RWPE1 (cell line): ENCODE data around the gene DGKE.
A peak's percentile ranks its signal among the peaks of the same experiment; 100 is the strongest.

Experiments
- CTCF ChIA-PET: fragments of 350-600 bp; sonication (Branson Sonifier 250); formaldehyde crosslinking; extraction: SDS; loops from one replicate; lab custom pipeline; 2021; lab: Yijun Ruan, JAX
- POLR2A ChIA-PET: fragments of 400-600 bp; formaldehyde crosslinking; extraction: SDS; loops from one replicate; lab custom pipeline; 2020; ENCODE audit warnings: antibody characterized with exemption; ENCODE audit not compliant: low non-redundant PET; lab: Yijun Ruan, JAX
- DNase-seq: peaks from one replicate; pipeline ENCODE4 v3.0.0; 2012; ENCODE audit warnings: low spot score
- H3K27ac ChIP-seq: fragments of 450-650 bp; 2 replicates; pipeline ENCODE4 v1.5.1; 2017
- TF ChIP-seq, protein P1 (sequence below): fragments of 450-650 bp; conservative IDR thresholded peaks from 2 replicates; pipeline ENCODE4 v1.5.1; 2017; ENCODE audit warnings: low read depth, mild to moderate bottlenecking

DGKE gene

DNA sequence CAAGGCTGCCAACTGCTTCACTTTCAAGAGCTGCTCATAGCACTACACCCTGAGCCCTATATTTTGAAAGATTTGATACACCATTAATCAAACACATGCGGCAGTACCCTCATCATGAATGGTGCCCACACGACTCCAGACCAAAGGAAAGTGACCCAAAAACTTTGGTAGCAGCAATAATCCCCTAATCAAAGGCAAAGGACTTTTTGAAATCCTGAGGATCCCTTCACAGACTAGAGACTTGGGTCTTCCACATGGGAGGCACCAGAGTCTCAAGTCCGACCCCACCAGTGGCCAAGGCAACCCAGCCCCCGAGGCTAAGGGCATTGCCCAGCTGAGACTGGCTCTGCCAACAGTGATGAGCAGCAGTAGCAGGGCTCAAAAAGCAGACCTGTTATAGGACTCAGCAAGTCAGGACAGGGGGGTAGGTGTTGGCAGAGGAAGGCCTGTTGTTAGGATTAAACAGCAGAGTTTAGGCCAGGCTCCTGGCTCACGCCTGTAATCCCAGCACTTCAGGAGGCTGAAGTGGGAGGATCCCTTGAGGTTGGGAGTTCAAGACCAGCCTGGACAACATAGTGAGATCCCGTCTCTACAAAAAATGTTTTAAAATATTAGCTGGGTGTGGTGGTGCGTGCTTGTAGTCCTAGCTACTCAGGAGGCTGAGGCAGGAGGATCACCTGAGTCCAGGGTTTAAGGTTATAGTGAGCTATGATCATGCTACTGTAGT lies 76.7 kb downstream of the DGKE start:
- DNase-seq: no peak
- TF ChIP-seq, protein P1, sequence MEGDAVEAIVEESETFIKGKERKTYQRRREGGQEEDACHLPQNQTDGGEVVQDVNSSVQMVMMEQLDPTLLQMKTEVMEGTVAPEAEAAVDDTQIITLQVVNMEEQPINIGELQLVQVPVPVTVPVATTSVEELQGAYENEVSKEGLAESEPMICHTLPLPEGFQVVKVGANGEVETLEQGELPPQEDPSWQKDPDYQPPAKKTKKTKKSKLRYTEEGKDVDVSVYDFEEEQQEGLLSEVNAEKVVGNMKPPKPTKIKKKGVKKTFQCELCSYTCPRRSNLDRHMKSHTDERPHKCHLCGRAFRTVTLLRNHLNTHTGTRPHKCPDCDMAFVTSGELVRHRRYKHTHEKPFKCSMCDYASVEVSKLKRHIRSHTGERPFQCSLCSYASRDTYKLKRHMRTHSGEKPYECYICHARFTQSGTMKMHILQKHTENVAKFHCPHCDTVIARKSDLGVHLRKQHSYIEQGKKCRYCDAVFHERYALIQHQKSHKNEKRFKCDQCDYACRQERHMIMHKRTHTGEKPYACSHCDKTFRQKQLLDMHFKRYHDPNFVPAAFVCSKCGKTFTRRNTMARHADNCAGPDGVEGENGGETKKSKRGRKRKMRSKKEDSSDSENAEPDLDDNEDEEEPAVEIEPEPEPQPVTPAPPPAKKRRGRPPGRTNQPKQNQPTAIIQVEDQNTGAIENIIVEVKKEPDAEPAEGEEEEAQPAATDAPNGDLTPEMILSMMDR: no peak
- peak overlapping the region; percentile 22 for H3K27ac ChIP-seq
- CTCF ChIA-PET: no interaction called here
- POLR2A ChIA-PET: no interaction called here

DNA sequence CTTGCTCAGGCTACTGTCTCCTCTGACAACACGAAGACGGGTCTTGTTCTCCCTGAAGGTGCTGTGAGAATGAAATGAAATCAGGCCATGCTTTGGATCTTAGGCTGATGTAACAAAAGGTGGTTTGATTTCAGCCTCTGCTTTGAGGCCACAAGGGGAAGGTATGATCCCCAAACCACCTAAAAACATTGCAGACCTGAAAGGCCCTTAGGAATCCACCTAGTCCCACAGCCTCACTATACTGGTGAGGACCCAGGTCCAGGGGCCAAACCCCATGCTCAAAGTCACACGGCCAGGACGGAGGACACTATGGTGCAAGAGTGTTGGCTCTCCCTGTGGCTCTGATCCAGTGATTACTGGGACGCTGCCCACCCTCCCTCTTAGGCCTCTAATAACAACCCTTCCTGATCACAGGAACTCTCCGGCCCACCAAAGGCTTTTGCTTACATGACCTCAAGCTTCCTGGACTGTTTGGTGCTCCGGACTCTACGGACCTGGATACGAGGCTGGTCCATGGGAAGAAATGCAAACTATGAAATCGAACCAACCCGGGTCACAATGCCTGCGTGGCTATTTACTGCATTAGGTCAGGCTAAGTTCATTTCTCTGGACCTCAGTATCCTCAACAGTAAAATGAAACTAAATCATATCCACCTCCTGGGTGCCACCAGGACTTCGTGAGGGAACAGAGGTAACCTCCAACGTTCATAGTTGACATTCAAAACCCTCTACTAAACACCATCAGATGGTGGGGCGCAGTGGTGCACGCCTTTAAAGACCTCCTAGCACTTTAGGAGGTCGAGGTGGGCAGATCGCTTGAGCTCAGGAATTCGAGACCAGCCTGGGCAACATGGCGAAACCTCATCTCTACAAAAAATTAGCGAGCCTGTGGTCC lies 78.4 kb downstream of the DGKE start:
- ChIA-PET POLR2A (interaction anchor here (0.6 kb wide), 2 partner anchors 21 to 267 kb away, joined by 3 to 4 read pairs; no protein-coding TSS in a partner anchor), CTCF (no interaction called here)
- TF ChIP-seq, protein P1: no peak
- H3K27ac ChIP-seq: peak overlapping the region; percentile 84
- no peak for DNase-seq

DNA sequence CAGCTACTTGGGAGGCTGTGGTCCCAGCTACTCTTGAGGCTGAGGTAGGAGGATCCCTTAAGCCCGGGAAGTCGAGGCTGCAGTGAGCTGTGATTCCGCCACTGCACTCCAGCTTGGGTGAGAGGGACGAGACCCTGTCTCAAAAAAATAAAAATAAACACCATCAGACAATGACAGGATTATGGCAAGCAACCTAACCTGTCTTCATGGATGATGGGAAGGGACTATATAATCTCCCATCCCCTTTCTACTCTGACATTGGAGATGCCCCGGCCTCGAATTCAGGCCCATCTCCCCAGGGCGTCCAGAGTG lies 79.0 kb downstream of the DGKE start:
- CTCF ChIA-PET: no interaction called here
- POLR2A ChIA-PET: no interaction called here
- no peak for DNase-seq
- H3K27ac ChIP-seq: peak overlapping the region; percentile 84
- TF ChIP-seq, protein P1: no peak

GRCh38 chr17:56913353-56913866 lies 79.5 kb downstream of the DGKE start:
- TF ChIP-seq, protein P1: no peak

DNA sequence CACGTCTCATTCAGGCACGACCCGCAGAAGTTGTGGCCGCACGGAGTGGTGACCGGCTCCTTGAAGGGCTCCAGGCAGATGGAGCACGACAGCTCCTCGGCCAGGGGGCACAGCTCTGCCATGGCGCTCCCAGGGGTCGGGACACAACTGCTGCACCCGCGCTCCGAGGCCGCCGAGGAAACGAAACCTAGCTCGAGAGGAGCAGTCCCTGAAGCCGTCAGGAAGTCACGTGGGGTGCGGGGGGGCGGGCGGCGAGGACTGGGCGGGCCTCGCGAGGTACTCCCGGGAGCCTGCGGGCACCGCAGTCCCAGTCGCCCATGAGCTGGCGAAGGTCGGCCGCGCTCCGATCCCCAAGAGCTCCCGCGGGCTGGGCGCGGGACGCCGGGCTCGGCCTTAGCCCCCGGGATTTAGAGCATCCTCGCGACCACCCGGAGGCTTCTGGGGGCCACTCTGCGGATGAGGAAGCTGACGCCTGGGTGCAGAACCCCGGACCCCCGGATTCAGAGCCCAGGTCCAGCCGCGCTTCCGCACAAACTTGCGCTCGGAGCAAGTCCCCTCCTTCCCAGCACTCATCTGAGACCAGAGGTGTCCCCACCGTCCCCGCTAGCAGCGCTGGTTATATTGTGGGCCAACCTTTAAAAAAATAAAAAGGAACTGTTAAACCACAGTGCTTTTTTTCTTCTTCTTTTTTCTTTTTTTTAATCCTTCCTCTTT lies 80.1 kb downstream of the DGKE start, which contains the start of gene TRIM25:
Gene TRIM25, minus strand, starts transcription at position 183 of the 714 bp plus-strand sequence. Its CDS starts 61 bp downstream, at position 122.
- H3K27ac ChIP-seq: peak within 1 kb of the TSS; percentile 84
- CTCF ChIA-PET: interaction anchor here (0.6 to 0.8 kb wide), 2 partner anchors 11 to 47 kb away, joined by 4 read pairs; partner anchors contain the start of gene COIL
- TF ChIP-seq, protein P1: no peak
- POLR2A ChIA-PET: interaction anchor here (0.6 kb wide), 1 partner anchor 1633 kb away, joined by 6 read pairs; no protein-coding TSS in a partner anchor
- DNase-seq: peak; percentile 96

More at GRCh38 chr17:56913353-56913866, 79.5 kb downstream of the DGKE start:
- peak overlapping the region; percentile 84 for H3K27ac ChIP-seq
- DNase-seq: no peak
- ChIA-PET CTCF (interaction anchor here (0.6 to 0.8 kb wide), 2 partner anchors 10 to 47 kb away, joined by 4 read pairs; partner anchors contain the start of gene COIL), POLR2A (interaction anchor here (0.6 kb wide), 1 partner anchor 1632 kb away, joined by 6 read pairs; no protein-coding TSS in a partner anchor)
